Fibroblast of pulmonary artery (primary cell): ENCODE results near the gene GAK.

ENCODE experiments used
- DNase-seq: peaks from one replicate; pipeline ENCODE4 v3.0.0-alpha.2; 2010; ENCODE audit warnings: low read depth
- H3K4me3 ChIP-seq: replicated peaks from 2 replicates; pipeline ENCODE4 v1.5.1; 2011; ENCODE audit warnings: low read depth, mild to moderate bottlenecking, control low read depth, low read length, moderate library complexity
- CTCF ChIP-seq: IDR thresholded peaks from 2 replicates; pipeline ENCODE4 v1.5.1; 2011; ENCODE audit warnings: mild to moderate bottlenecking, control low read depth, low read length, inconsistent platforms; ENCODE audit errors: missing control alignments

Gene GAK

GRCh38 chr4:866761-867390 lies 65.2 kb downstream of the GAK start:
- H3K4me3 ChIP-seq: no peak overlapping the region
- TF ChIP-seq CTCF: no peak
- no peak for DNase-seq

- H3K4me3 ChIP-seq: no peak overlapping the region
- no peak for TF ChIP-seq CTCF
- no peak for DNase-seq
Observed at GRCh38 chr4:866068-866760, 65.9 kb downstream of the GAK start.

GRCh38 chr4:865572-865971 lies 66.5 kb downstream of the GAK start:
- TF ChIP-seq CTCF: no peak
- DNase-seq: no peak
- no peak overlapping the region for H3K4me3 ChIP-seq

GRCh38 chr4:865121-865465 lies 67.0 kb downstream of the GAK start:
- DNase-seq: no peak
- H3K4me3 ChIP-seq: no peak overlapping the region
- TF ChIP-seq CTCF: no peak

GRCh38 chr4:864456-865120 lies 67.5 kb downstream of the GAK start:
- TF ChIP-seq CTCF: no peak
- no peak overlapping the region for H3K4me3 ChIP-seq
- DNase-seq: no peak

- no peak overlapping the region for H3K4me3 ChIP-seq
- DNase-seq: no peak
- no peak for TF ChIP-seq CTCF
Observed at GRCh38 chr4:860561-860960, 71.6 kb downstream of the GAK start.
